PC-3 (cell line): Measurements from ENCODE around the gene DLGAP5. TPM values are rescaled to one million over a fixed set of nuclear protein-coding genes. Genes with fewer than 3 reads are reported as not detected.

Source experiments
- ATAC-seq: fragments of 200-7000 bp; cut with Tn5 transposase; 2 replicates; pipeline ENCODE4 v1.9.1; 2020; ENCODE audit warnings: mild to moderate bottlenecking, moderate library complexity
- Bru-seq: library from RNA; stranded (reverse); fragments of 400-500 nt; gene quantifications from one replicate; lab custom pipeline; 2021; lab: Mats Ljungman, UMichigan
- BruChase-seq, 2 experiments: library from RNA; stranded (reverse); fragments of 400-500 nt; gene quantifications; one replicate each; lab custom pipeline; 2021; lab: Mats Ljungman, UMichigan
- BruUV-seq: library from RNA; stranded (reverse); fragments of 400-500 nt; replicated peaks from 2 replicates; lab custom pipeline; 2021; lab: Mats Ljungman, UMichigan
- CTCF ChIA-PET: fragments of 300-600 bp; sonication (Branson Sonifier 250); formaldehyde crosslinking; loops from one replicate; lab custom pipeline; 2022; ENCODE audit warnings: antibody characterized with exemption; lab: Charles Lee
- POLR2A ChIA-PET: fragments of 300-600 bp; sonication (Branson Sonifier 250); formaldehyde crosslinking; loops from one replicate; lab custom pipeline; 2022; ENCODE audit warnings: antibody characterized with exemption; ENCODE audit not compliant: unreplicated experiment; lab: Charles Lee
- DNase-seq: peaks from one replicate; pipeline ENCODE4 v3.0.0-alpha.2; 2015
- H2AFZ ChIP-seq: fragments of 300-600 bp; sonication (generic); 2 replicates; pipeline ENCODE4 v1.6.0; 2016; ENCODE audit warnings: antibody characterized with exemption, low read length
- H3F3A ChIP-seq: fragments of 300-600 bp; sonication (generic); one replicate; pipeline ENCODE4 v1.6.0; 2017; ENCODE audit warnings: antibody characterized with exemption, low read length, control low read depth, mild to moderate bottlenecking; ENCODE audit not compliant: unreplicated experiment
- H3K27ac ChIP-seq: fragments of 300-600 bp; sonication (generic); 2 replicates; pipeline ENCODE4 v1.5.1; 2016; ENCODE audit warnings: mild to moderate bottlenecking, low read length
- H3K27me3 ChIP-seq: fragments of 300-600 bp; sonication (generic); 2 replicates; pipeline ENCODE4 v1.6.1; 2016; ENCODE audit warnings: low read length, mixed read lengths
- H3K36me3 ChIP-seq: fragments of 300-600 bp; sonication (generic); 2 replicates; pipeline ENCODE4 v1.6.1; 2016; ENCODE audit warnings: low read depth, mixed run types, low read length, mixed read lengths
- H3K4me1 ChIP-seq: fragments of 300-600 bp; sonication (generic); 2 replicates; pipeline ENCODE4 v1.5.1; 2016; ENCODE audit warnings: low read length; ENCODE audit not compliant: insufficient read depth
- H3K4me2 ChIP-seq: fragments of 300-600 bp; sonication (generic); 2 replicates; pipeline ENCODE4 v1.6.0; 2016; ENCODE audit warnings: low read length
- H3K4me3 ChIP-seq: fragments of 300-600 bp; sonication (generic); 2 replicates; pipeline ENCODE4 v1.5.1; 2016; ENCODE audit warnings: mild to moderate bottlenecking, low read length, mixed read lengths
- H3K79me2 ChIP-seq: fragments of 300-600 bp; sonication (generic); 2 replicates; pipeline ENCODE4 v1.6.1; 2017; ENCODE audit warnings: low read length, mixed read lengths
- H3K9ac ChIP-seq: fragments of 300-600 bp; sonication (generic); 2 replicates; pipeline ENCODE4 v1.6.0; 2016; ENCODE audit warnings: mild to moderate bottlenecking, low read length
- H3K9me2 ChIP-seq: fragments of 300-600 bp; sonication (generic); replicated peaks from 2 replicates; pipeline ENCODE4 v1.6.1; 2016; ENCODE audit warnings: mixed run types, low read length, mixed read lengths
- H3K9me3 ChIP-seq: fragments of 300-600 bp; sonication (generic); 2 replicates; pipeline ENCODE4 v1.6.1; 2016; ENCODE audit warnings: low read length, mixed read lengths
- H4K20me1 ChIP-seq: fragments of 300-600 bp; sonication (generic); 2 replicates; pipeline ENCODE4 v1.6.1; 2016; ENCODE audit warnings: low read length, mixed read lengths
- EZH2 ChIP-seq: fragments of 300-600 bp; sonication (generic); IDR thresholded peaks from one replicate; pipeline ENCODE4 v1.6.1; 2017; ENCODE audit warnings: antibody characterized with exemption, mild to moderate bottlenecking, low read length; ENCODE audit not compliant: unreplicated experiment
- EZH2phosphoT487 ChIP-seq: fragments of 300-600 bp; sonication (generic); IDR thresholded peaks from 2 replicates; pipeline ENCODE4 v1.6.1; 2018; ENCODE audit warnings: mild to moderate bottlenecking, antibody characterized with exemption, low read length, borderline replicate concordance
- intact Hi-C: fragments of 100-400 bp; cut with micrococcal nuclease; formaldehyde crosslinking; loops from 2 replicates; pipeline ENCODE4 v1.9.0; 2023
- long read RNA-seq: library from polyadenylated mRNA; unstranded; transcript quantifications from one replicate; pipeline ENCODE4 v2.0.0, GENCODE V29; 2021; ENCODE audit not compliant: unreplicated experiment
- total RNA-seq: library from RNA; depleted of rRNA; stranded (reverse); fragments of >200 nt; gene quantifications from 2 replicates; pipeline ENCODE4 v1.2.3, GENCODE V29; 2014; rRNA removed
- TF ChIP-seq, protein P1 (sequence below): fragments of 300-600 bp; sonication (generic); conservative IDR thresholded peaks from 2 replicates; pipeline ENCODE4 v1.5.1; 2017; ENCODE audit warnings: antibody characterized with exemption, low read depth, mild to moderate bottlenecking, low read length

Gene DLGAP5, protein sequence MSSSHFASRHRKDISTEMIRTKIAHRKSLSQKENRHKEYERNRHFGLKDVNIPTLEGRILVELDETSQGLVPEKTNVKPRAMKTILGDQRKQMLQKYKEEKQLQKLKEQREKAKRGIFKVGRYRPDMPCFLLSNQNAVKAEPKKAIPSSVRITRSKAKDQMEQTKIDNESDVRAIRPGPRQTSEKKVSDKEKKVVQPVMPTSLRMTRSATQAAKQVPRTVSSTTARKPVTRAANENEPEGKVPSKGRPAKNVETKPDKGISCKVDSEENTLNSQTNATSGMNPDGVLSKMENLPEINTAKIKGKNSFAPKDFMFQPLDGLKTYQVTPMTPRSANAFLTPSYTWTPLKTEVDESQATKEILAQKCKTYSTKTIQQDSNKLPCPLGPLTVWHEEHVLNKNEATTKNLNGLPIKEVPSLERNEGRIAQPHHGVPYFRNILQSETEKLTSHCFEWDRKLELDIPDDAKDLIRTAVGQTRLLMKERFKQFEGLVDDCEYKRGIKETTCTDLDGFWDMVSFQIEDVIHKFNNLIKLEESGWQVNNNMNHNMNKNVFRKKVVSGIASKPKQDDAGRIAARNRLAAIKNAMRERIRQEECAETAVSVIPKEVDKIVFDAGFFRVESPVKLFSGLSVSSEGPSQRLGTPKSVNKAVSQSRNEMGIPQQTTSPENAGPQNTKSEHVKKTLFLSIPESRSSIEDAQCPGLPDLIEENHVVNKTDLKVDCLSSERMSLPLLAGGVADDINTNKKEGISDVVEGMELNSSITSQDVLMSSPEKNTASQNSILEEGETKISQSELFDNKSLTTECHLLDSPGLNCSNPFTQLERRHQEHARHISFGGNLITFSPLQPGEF
- total RNA-seq (94.1 and 97.9 TPM in 2 replicates), Bru-seq, nascent RNA (percentile 83 among the genes with signal in this experiment), BruChase-seq, experiment 1, labeled RNA remaining after a 6-hour chase (percentile 69 among the genes with signal in this experiment), BruChase-seq, experiment 2, labeled RNA remaining after a 2-hour chase (percentile 46 among the genes with signal in this experiment)
- long read RNA-seq, transcript DLGAP5-201 (19 exons, 2,973 nt): major isoform, 22 of 38 reads
- long read RNA-seq, transcript DLGAP5-202 (20 exons, 2,954 nt): minor isoform, 5 of 38 reads
- long read RNA-seq, partial matches to known transcripts: 4 of 38 reads
- long read RNA-seq, other reads (novel, unspliced or antisense): 7 of 38 reads

DNA sequence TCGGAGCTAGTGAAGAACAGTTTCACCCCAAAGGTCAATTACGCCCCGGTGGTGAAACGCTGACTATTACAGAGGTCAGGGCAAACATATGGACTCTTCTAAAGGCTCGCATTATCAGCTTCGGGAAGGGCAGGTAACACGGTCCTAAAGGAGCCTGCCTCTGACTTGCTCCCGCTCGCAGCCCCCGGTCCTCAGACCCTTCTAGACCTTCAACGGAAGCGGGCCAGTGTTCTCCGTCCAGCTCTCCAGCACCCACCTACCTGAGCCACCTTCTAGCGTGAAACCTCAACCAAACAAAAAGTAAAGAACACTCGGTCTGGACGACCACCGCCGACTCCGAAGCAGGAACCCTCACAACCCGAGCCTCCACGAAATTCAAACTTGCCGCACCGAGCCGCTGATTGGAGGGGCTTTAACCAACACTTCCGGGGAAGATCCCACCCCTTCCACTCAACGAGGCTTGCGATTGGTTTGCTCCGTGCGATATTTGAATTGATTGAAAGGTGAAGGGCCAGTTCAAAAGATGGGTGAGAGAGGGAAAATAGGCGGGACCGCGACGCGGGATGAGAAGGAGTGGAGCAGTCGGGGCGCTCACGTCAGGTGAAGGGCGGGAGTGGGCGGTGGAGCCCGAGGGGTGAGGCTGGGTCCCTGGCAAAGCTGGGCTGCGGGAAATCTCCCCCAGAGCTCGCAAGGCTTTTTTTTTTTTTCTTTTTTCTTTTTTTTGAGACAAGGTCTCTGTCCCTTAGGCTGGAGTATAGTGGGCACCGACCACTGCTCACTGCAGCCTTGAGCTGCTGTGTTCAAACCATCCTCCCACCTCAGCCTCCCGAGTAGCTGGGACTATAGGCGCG lies at the start of gene DLGAP5:
DLGAP5 (minus strand) TSS at position 383 of the 851 bp plus-strand sequence. CDS start 2,406 bp downstream, outside the sequence.
- ATAC-seq (peak; percentile 96), DNase-seq (peak; percentile 100)
- Histone ChIP-seq H3K9ac (peak within 1 kb of the TSS; percentile 59), H3K4me2 (peak within 1 kb of the TSS; percentile 85), H3K27me3 (no peaks in the 10 kb centered on the region), H4K20me1 (peaks cover 12% of the 10 kb centered on the region; the same call in 1 of the 2 replicates), H2AFZ (peak within 1 kb of the TSS; percentile 88), H3K79me2 (peaks cover 48% of the 10 kb centered on the region), H3K9me2 (no peaks in the 10 kb centered on the region), H3K4me1 (peaks cover 16% of the 10 kb centered on the region), H3K27ac (peak within 1 kb of the TSS; percentile 5), H3F3A (no peaks in the 10 kb centered on the region), H3K36me3 (peaks cover 17% of the 10 kb centered on the region; the same call in 1 of the 2 replicates), H3K9me3 (no peaks in the 10 kb centered on the region), H3K4me3 (peak within 1 kb of the TSS; percentile 73)
- TF ChIP-seq EZH2 (no peak), EZH2phosphoT487 (no peak)
- TF ChIP-seq, protein P1, sequence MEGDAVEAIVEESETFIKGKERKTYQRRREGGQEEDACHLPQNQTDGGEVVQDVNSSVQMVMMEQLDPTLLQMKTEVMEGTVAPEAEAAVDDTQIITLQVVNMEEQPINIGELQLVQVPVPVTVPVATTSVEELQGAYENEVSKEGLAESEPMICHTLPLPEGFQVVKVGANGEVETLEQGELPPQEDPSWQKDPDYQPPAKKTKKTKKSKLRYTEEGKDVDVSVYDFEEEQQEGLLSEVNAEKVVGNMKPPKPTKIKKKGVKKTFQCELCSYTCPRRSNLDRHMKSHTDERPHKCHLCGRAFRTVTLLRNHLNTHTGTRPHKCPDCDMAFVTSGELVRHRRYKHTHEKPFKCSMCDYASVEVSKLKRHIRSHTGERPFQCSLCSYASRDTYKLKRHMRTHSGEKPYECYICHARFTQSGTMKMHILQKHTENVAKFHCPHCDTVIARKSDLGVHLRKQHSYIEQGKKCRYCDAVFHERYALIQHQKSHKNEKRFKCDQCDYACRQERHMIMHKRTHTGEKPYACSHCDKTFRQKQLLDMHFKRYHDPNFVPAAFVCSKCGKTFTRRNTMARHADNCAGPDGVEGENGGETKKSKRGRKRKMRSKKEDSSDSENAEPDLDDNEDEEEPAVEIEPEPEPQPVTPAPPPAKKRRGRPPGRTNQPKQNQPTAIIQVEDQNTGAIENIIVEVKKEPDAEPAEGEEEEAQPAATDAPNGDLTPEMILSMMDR: no peak
- TSS peak; percentile 88 for BruUV-seq
- intact Hi-C loops: loop anchor here (2.0 kb wide), 1 partner anchor 61 kb away; no protein-coding TSS in a partner anchor
- POLR2A ChIA-PET: interaction anchor here (0.6 to 0.7 kb wide), 2 partner anchors 88 to 1399 kb away, joined by 3 to 6 read pairs; no protein-coding TSS in a partner anchor
- CTCF ChIA-PET: interaction anchor here (0.6 kb wide), 6 partner anchors 232 to 1285 kb away, joined by 4 to 10 read pairs (median 8); no protein-coding TSS in a partner anchor

DNA sequence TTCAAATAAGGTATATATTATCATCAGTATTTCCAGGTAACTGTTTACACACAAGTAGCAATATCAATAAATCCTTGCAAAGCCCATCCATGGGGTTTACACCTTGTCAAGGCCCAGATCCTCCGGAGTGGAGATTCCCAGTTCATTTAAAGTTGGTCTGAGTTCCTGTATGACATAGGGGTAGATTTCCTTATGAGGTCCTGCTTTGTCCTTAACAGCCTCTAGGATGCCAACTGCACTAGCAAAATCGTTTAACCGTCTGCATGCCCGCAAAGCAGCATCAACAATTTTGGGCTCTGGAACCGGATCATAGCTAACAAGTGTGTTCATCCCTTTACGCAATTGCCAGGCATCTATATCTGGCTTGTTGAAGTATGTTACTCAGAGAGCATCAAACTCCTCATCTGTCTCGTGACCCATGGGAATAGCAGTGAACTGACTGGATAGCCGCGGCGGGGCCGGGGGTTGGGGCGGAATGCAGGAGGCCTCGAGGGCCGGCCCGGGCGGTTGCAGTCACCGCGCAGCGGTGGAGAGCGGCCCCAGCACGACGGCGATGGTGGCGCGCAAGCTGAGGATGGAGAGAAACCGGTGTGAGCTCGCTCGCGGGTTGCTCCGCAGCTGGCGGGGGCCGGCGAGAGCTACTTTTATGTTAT lies 49.3 kb upstream of the DLGAP5 start:
- ATAC-seq (no peak), DNase-seq (no peak)
- intact Hi-C loops: loop anchor here (10.0 kb wide), 1 partner anchor 1234 kb away; no protein-coding TSS in a partner anchor
- no peaks in the 10 kb centered on the region for H3K36me3 ChIP-seq
- no peaks in the 10 kb centered on the region for H4K20me1 ChIP-seq
- H3K9ac ChIP-seq: no peak overlapping the region
- no peak overlapping the region for H2AFZ ChIP-seq
- no peak overlapping the region for H3K4me2 ChIP-seq
- no peak overlapping the region for H3K4me3 ChIP-seq
- no TSS peak for BruUV-seq
- POLR2A ChIA-PET: no interaction called here
- TF ChIP-seq EZH2phosphoT487: no peak
- TF ChIP-seq EZH2: no peak
- TF ChIP-seq, protein P1: no peak
- no peaks in the 10 kb centered on the region for H3F3A ChIP-seq
- H3K4me1 ChIP-seq: no peaks in the 10 kb centered on the region
- H3K27me3 ChIP-seq: 0 out of 2 replicates have a peak, but pooled peaks cover 3% of the 10 kb centered on the region
- H3K27ac ChIP-seq: no peak overlapping the region
- H3K9me3 ChIP-seq: no peaks in the 10 kb centered on the region
- CTCF ChIA-PET: no interaction called here
- no peaks in the 10 kb centered on the region for H3K79me2 ChIP-seq
- no peaks in the 10 kb centered on the region for H3K9me2 ChIP-seq
